ENCODE data around the gene ENG. TPM values are rescaled to one million over a fixed set of nuclear protein-coding genes. Genes with fewer than 3 reads are reported as not detected.

Gene ENG
- total RNA-seq, 1 donor from 2014 or later = 2.4 TPM

- FAIRE-seq (no peak), DNase-seq (ENCODE audit: low read depth) (no peak)
- no peak for TF ChIP-seq CTCF (IDR thresholded peaks at IDR 0.05; ENCODE audit: insufficient read depth, low read length, severe bottlenecking)
- H3K4me3 ChIP-seq (ENCODE audit: low read depth, low read length) = no peak overlapping the region
- peaks cover 38% of the 10 kb centered on the region for H3K36me3 ChIP-seq (ENCODE audit: control insufficient read depth, insufficient read depth, low read length)
- no peaks in the 10 kb centered on the region for H3K27me3 ChIP-seq (ENCODE audit: control insufficient read depth, insufficient read depth, low read length)
Observed at GRCh38 chr9:127788337-127789011, 66.0 kb downstream of the ENG start.

DNA sequence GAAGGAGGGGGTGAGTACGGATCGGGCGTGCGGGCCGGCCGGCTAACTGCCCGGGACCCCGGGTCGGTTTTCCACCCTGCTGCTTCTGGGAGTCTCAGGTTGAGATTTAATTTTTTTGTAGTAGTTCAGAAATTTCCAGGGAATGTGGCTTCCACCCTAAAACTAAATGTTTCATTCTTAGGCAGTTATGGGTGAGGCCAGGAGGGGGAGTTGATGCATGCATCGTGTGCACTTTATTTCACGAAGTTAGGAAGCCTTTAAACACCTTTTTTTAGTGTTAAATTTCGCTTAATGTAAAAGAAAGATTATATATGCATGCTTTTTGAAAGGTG lies 67.7 kb downstream of the ENG start:
- H3K27me3 ChIP-seq (ENCODE audit: control insufficient read depth, insufficient read depth, low read length) = no peaks in the 10 kb centered on the region
- peak overlapping the region; percentile 94 for H3K4me3 ChIP-seq (ENCODE audit: low read depth, low read length)
- peaks cover 38% of the 10 kb centered on the region for H3K36me3 ChIP-seq (ENCODE audit: control insufficient read depth, insufficient read depth, low read length)
- DNase-seq (ENCODE audit: low read depth) (no peak), FAIRE-seq (no peak)
- TF ChIP-seq CTCF (IDR thresholded peaks at IDR 0.05; ENCODE audit: insufficient read depth, low read length, severe bottlenecking) = peak; percentile 34

DNA sequence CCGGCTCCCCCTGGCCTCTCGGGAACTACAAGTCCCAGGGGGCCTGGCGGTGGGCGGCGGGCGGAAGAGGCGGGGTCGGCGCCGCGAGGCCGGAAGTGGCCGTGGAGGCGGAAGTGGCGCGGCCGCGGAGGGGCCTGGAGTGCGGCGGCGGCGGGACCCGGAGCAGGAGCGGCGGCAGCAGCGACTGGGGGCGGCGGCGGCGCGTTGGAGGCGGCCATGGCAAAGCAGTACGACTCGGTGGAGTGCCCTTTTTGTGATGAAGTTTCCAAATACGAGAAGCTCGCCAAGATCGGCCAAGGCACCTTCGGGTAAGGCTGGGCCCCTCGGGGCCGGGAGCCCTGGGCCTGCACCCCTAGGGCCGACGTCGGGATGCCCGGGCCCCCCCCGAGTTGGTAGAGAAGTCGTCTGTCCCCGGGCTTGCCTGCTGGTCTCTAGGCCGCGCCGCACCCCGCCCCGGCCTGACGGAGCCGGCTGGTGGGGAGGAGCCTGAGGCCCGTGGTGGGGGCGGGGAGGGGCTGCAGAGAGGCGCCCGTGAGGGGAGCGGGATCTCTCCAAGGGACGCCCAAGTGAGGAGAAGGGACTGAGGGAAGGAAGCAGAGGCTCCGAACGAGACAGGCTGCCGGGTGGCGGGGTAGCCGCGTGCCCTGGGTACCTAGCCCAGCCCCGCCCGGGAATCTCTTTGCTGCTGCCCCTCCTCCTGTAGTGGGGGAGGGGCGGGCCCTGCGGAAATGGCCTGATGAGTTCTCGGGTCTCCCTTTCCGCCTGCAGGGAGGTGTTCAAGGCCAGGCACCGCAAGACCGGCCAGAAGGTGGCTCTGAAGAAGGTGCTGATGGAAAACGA lies 68.3 kb downstream of the ENG start, which contains the start of gene CDK9:
Gene CDK9 (plus strand): TSS at position 102 of the 840 bp plus-strand sequence. CDS start 115 bp downstream, at position 217.
- Histone ChIP-seq H3K36me3 (ENCODE audit: control insufficient read depth, insufficient read depth, low read length) (peaks cover 36% of the 10 kb centered on the region), H3K27me3 (ENCODE audit: control insufficient read depth, insufficient read depth, low read length) (no peaks in the 10 kb centered on the region), H3K4me3 (ENCODE audit: low read depth, low read length) (peak within 1 kb of the TSS; percentile 94)
- DNase-seq (ENCODE audit: low read depth) (peak; percentile 53), FAIRE-seq (no peak)
- TF ChIP-seq CTCF (IDR thresholded peaks at IDR 0.05; ENCODE audit: insufficient read depth, low read length, severe bottlenecking) = no peak

- DNase-seq (ENCODE audit: low read depth) = no peak
- no peak for FAIRE-seq
- H3K27me3 ChIP-seq (ENCODE audit: control insufficient read depth, insufficient read depth, low read length) = no peaks in the 10 kb centered on the region
- peak overlapping the region; percentile 94 for H3K4me3 ChIP-seq (ENCODE audit: low read depth, low read length)
- TF ChIP-seq CTCF (IDR thresholded peaks at IDR 0.05; ENCODE audit: insufficient read depth, low read length, severe bottlenecking) = peak; percentile 85
- H3K36me3 ChIP-seq (ENCODE audit: control insufficient read depth, insufficient read depth, low read length) = peaks cover 31% of the 10 kb centered on the region
Observed at GRCh38 chr9:127785023-127785932, 69.2 kb downstream of the ENG start.

GRCh38 chr9:127783111-127784008 lies 71.1 kb downstream of the ENG start:
- no peak for FAIRE-seq
- Histone ChIP-seq H3K36me3 (ENCODE audit: control insufficient read depth, insufficient read depth, low read length) (peaks cover 15% of the 10 kb centered on the region), H3K27me3 (ENCODE audit: control insufficient read depth, insufficient read depth, low read length) (no peaks in the 10 kb centered on the region), H3K4me3 (ENCODE audit: low read depth, low read length) (no peak overlapping the region)
- no peak for DNase-seq (ENCODE audit: low read depth)
- TF ChIP-seq CTCF (IDR thresholded peaks at IDR 0.05; ENCODE audit: insufficient read depth, low read length, severe bottlenecking) = no peak

Measured in bronchial epithelial cell (primary cell).